Transverse colon (tissue), 4 donors: ENCODE measurements around the gene SLC23A1.

ENCODE experiments used
- CTCF ChIP-seq, 5 experiments: fragments of 200-600 bp in 3 of 5; fragments of 450-650 bp in 2 of 5; sonication (generic) in 3 of 5; IDR thresholded peaks; 1 replicate in 2 of 5; 2 replicates in 3 of 5; pipeline ENCODE4 v1.5.1; 2016 to 2017; ENCODE audit warnings: antibody characterized with exemption in 5 of 5, inconsistent platforms in 3 of 5, mild to moderate bottlenecking in 2 of 5, moderate library complexity in 1 of 5
- EP300 ChIP-seq: sonication (generic); formaldehyde crosslinking; IDR thresholded peaks from one replicate; pipeline ENCODE4 v1.6.1; 2017; ENCODE audit warnings: antibody characterized with exemption, low read depth
- POLR2A ChIP-seq: fragments of 450-650 bp; IDR thresholded peaks from one replicate; pipeline ENCODE4 v1.6.1; 2016; ENCODE audit warnings: antibody characterized with exemption, mild to moderate bottlenecking, moderate library complexity
- POLR2AphosphoS5 ChIP-seq, 3 donors: sonication (generic); formaldehyde crosslinking; IDR thresholded peaks; one replicate each; pipeline ENCODE4 v1.6.1; 2016; ENCODE audit warnings: antibody characterized with exemption in 3 of 3

- no peak for TF ChIP-seq EP300
- no peak for TF ChIP-seq POLR2AphosphoS5 (IDR thresholded peaks at IDR 0.05)
- TF ChIP-seq CTCF (IDR thresholded peaks at IDR 0.05) = no peak
- TF ChIP-seq POLR2A = no peak
These were observed 27.3 kb upstream of the SLC23A1 start for GRCh38 chr5:139410121-139410992.
